HEK293 (cell line): ENCODE results near the gene CNGA2.

Experiments
- CTCF ChIA-PET: fragments of 350-600 bp; formaldehyde crosslinking; extraction: SDS; loops from one replicate; lab custom pipeline; 2021; ENCODE audit warnings: antibody characterized with exemption; lab: Yijun Ruan, JAX
- POLR2A ChIA-PET: fragments of 300-600 bp; formaldehyde crosslinking; extraction: SDS; loops from one replicate; lab custom pipeline; 2020; ENCODE audit warnings: antibody characterized with exemption, inconsistent platforms; lab: Yijun Ruan, JAX
- H3K27ac ChIP-seq: fragments of 200-500 bp; sonication (Bioruptor generic); 2 replicates; pipeline ENCODE4 v1.5.1; 2014; ENCODE audit warnings: low read depth, low read length, control low read depth, inconsistent platforms; ENCODE audit errors: extremely low read depth
- H3K36me3 ChIP-seq, 2 experiments: fragments of 200-500 bp in 1 of 2; sonication (Bioruptor generic) in 1 of 2; 1 replicate in 1 of 2; 2 replicates in 1 of 2; pipeline ENCODE4 v1.5.1; 2014 to 2017; ENCODE audit warnings: inconsistent platforms in 2 of 2, low read length in 2 of 2; ENCODE audit not compliant: control insufficient read depth in 2 of 2, insufficient read depth in 1 of 2
- H3K4me1 ChIP-seq: fragments of 200-500 bp; sonication (Bioruptor generic); 2 replicates; pipeline ENCODE4 v1.5.1; 2014; ENCODE audit warnings: mild to moderate bottlenecking, low read length, inconsistent platforms; ENCODE audit not compliant: control insufficient read depth, insufficient read depth
- H3K4me3 ChIP-seq: 2 replicates; pipeline ENCODE4 v1.5.1; 2011; ENCODE audit warnings: low read depth, mild to moderate bottlenecking, control low read depth, low read length, moderate library complexity
- H3K9me3 ChIP-seq: fragments of 200-500 bp; sonication (Bioruptor generic); 2 replicates; pipeline ENCODE4 v1.5.1; 2014; ENCODE audit warnings: low read depth, low read length, inconsistent platforms; ENCODE audit not compliant: control insufficient read depth, insufficient read depth
- KLF10 ChIP-seq: fragments of 450-650 bp; IDR thresholded peaks from 2 replicates; pipeline ENCODE4 v1.5.1; 2018; ENCODE audit warnings: missing biosample characterization, mild to moderate bottlenecking, missing genetic modification characterization
- MEIS1 ChIP-seq: sonication (generic); formaldehyde crosslinking; IDR thresholded peaks from 2 replicates; pipeline ENCODE4 v1.8.1; 2022; ENCODE audit warnings: missing genetic modification reagents, mild to moderate bottlenecking, borderline replicate concordance
- PRDM6 ChIP-seq: fragments of 450-650 bp; formaldehyde crosslinking; IDR thresholded peaks from 2 replicates; pipeline ENCODE4 v1.5.1; 2017; ENCODE audit warnings: missing biosample characterization, missing genetic modification characterization
- SCRT2 ChIP-seq: fragments of 450-650 bp; formaldehyde crosslinking; IDR thresholded peaks from 2 replicates; pipeline ENCODE4 v1.5.1; 2016; ENCODE audit warnings: missing biosample characterization, missing genetic modification characterization
- SP2 ChIP-seq: fragments of 450-650 bp; formaldehyde crosslinking; IDR thresholded peaks from 2 replicates; pipeline ENCODE4 v1.5.1; 2016; ENCODE audit warnings: missing biosample characterization, missing genetic modification characterization
- ZIC2 ChIP-seq: fragments of 450-650 bp; formaldehyde crosslinking; IDR thresholded peaks from 2 replicates; pipeline ENCODE4 v1.5.1; 2016; ENCODE audit warnings: missing biosample characterization, missing genetic modification characterization
- ZNF132 ChIP-seq: fragments of 450-650 bp; formaldehyde crosslinking; IDR thresholded peaks from 2 replicates; pipeline ENCODE4 v1.5.1; 2017; ENCODE audit warnings: missing biosample characterization, missing genetic modification characterization, borderline replicate concordance
- ZNF155 ChIP-seq: fragments of 450-650 bp; formaldehyde crosslinking; IDR thresholded peaks from 2 replicates; pipeline ENCODE4 v1.5.1; 2016; ENCODE audit warnings: missing biosample characterization, missing genetic modification characterization
- ZNF16 ChIP-seq: fragments of 450-650 bp; formaldehyde crosslinking; IDR thresholded peaks from 2 replicates; pipeline ENCODE4 v1.5.1; 2016; ENCODE audit warnings: low read depth, missing biosample characterization, missing genetic modification characterization
- ZNF18 ChIP-seq: fragments of 450-650 bp; formaldehyde crosslinking; IDR thresholded peaks from 2 replicates; pipeline ENCODE4 v1.5.1; 2016; ENCODE audit warnings: missing biosample characterization, missing genetic modification characterization
- ZNF23 ChIP-seq: fragments of 450-650 bp; formaldehyde crosslinking; IDR thresholded peaks from 2 replicates; pipeline ENCODE4 v1.5.1; 2016; ENCODE audit warnings: missing biosample characterization, missing genetic modification characterization, borderline replicate concordance
- ZNF549 ChIP-seq: fragments of 450-650 bp; IDR thresholded peaks from 2 replicates; pipeline ENCODE4 v1.5.1; 2018; ENCODE audit warnings: missing biosample characterization, missing genetic modification characterization, mild to moderate bottlenecking, inconsistent platforms, moderate library complexity
- ZNF670 ChIP-seq: fragments of 450-650 bp; formaldehyde crosslinking; IDR thresholded peaks from 2 replicates; pipeline ENCODE4 v1.5.1; 2016; ENCODE audit warnings: missing biosample characterization, missing genetic modification characterization, low read depth
- ZNF704 ChIP-seq: fragments of 450-650 bp; formaldehyde crosslinking; IDR thresholded peaks from 2 replicates; pipeline ENCODE4 v1.5.1; 2016; ENCODE audit warnings: missing biosample characterization, missing genetic modification characterization
- ZNF830 ChIP-seq: fragments of 450-650 bp; IDR thresholded peaks from 2 replicates; pipeline ENCODE4 v1.5.0; 2018; ENCODE audit warnings: missing biosample characterization, missing genetic modification characterization, low read depth, mild to moderate bottlenecking, moderate library complexity
- ZNF843 ChIP-seq: fragments of 450-650 bp; formaldehyde crosslinking; IDR thresholded peaks from 2 replicates; pipeline ENCODE4 v1.5.1; 2016; ENCODE audit warnings: missing biosample characterization, missing genetic modification characterization
- ZSCAN30 ChIP-seq: fragments of 450-650 bp; IDR thresholded peaks from 2 replicates; pipeline ENCODE4 v1.5.1; 2018; ENCODE audit warnings: missing biosample characterization, mild to moderate bottlenecking, missing genetic modification characterization, moderate library complexity
- TF ChIP-seq, protein P1 (sequence below): fragments of 450-650 bp; formaldehyde crosslinking; IDR thresholded peaks from 2 replicates; pipeline ENCODE4 v1.5.1; 2016; ENCODE audit warnings: missing biosample characterization, missing genetic modification characterization
- TF ChIP-seq, protein P2 (sequence below): IDR thresholded peaks from 2 replicates; pipeline ENCODE4 v1.6.1; 2011; ENCODE audit warnings: mild to moderate bottlenecking, low read depth, low read length, borderline replicate concordance

Gene CNGA2

GRCh38 chrX:151790481-151791160 is 56.1 kb downstream of the CNGA2 start:
- TF ChIP-seq, protein P1, sequence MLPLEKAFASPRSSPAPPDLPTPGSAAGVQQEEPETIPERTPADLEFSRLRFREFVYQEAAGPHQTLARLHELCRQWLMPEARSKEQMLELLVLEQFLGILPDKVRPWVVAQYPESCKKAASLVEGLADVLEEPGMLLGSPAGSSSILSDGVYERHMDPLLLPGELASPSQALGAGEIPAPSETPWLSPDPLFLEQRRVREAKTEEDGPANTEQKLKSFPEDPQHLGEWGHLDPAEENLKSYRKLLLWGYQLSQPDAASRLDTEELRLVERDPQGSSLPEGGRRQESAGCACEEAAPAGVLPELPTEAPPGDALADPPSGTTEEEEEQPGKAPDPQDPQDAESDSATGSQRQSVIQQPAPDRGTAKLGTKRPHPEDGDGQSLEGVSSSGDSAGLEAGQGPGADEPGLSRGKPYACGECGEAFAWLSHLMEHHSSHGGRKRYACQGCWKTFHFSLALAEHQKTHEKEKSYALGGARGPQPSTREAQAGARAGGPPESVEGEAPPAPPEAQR (tag by site-specific recombination): no peak
- TF ChIP-seq ZNF23 (tag by site-specific recombination) (no peak), ZNF16 (tag by site-specific recombination) (no peak), KLF10 (no peak), SCRT2 (tag by site-specific recombination) (no peak), ZNF549 (tag by site-specific recombination) (no peak)
- Histone ChIP-seq H3K9me3 (no peaks in the 10 kb centered on the region), H3K27ac (no peak overlapping the region), H3K4me3 (no peak overlapping the region), H3K36me3 (no peaks in the 10 kb centered on the region), H3K4me1 (no peaks in the 10 kb centered on the region)
- POLR2A ChIA-PET: no interaction called here
- CTCF ChIA-PET: interaction anchor here (0.6 to 1.2 kb wide), 5 partner anchors 16 to 1012 kb away, joined by 3 to 4 read pairs (median 3); no protein-coding TSS in a partner anchor

DNA sequence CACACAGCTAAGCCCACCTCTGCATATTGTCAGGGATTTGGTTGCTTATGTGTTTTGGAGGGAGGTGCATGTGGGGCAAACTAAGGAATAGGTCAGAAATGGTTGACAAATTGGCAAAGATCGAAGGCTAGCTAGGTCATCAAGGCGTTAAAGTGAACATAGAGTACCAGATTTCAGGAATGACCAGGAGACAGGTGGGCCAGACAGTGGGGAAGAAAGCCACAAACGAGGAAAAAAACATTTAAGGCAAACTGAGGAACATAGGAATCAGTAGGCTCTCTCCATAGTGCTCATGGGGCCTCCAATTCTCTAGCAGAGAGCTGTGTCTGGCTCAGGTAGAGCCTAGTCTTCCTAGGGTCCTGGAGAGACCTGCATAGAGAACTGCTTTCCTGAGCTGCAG is 57.4 kb downstream of the CNGA2 start:
- Histone ChIP-seq H3K9me3 (no peaks in the 10 kb centered on the region), H3K36me3 (no peaks in the 10 kb centered on the region), H3K4me1 (no peaks in the 10 kb centered on the region), H3K27ac (no peak overlapping the region), H3K4me3 (no peak overlapping the region)
- POLR2A ChIA-PET: no interaction called here
- TF ChIP-seq SP2 (tag by site-specific recombination) (no peak), ZNF670 (tag by site-specific recombination) (no peak)
- TF ChIP-seq, protein P2, sequence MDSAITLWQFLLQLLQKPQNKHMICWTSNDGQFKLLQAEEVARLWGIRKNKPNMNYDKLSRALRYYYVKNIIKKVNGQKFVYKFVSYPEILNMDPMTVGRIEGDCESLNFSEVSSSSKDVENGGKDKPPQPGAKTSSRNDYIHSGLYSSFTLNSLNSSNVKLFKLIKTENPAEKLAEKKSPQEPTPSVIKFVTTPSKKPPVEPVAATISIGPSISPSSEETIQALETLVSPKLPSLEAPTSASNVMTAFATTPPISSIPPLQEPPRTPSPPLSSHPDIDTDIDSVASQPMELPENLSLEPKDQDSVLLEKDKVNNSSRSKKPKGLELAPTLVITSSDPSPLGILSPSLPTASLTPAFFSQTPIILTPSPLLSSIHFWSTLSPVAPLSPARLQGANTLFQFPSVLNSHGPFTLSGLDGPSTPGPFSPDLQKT: no peak
- CTCF ChIA-PET: interaction anchor here (1.1 to 1.2 kb wide), 2 partner anchors 37 to 183 kb away, joined by 3 read pairs; no protein-coding TSS in a partner anchor

DNA sequence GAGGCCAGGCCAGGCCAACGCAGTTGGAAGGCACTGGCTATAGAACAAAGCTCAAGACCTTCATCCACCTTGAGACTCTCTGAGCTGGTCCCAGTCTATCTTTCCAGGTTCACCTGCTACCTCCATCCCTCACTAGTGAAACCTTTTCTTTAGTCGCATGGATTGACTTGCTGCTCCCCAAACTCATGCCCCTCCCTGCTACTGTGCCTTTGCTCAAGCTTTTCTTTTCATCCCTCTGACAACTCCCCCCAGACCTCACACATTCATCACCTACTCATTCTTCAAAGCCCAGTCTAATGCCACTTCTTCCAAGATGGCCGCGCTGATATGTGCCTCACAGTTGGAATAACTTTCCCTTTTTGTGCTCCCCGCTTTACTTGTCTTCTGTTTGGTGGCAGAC is 58.0 kb downstream of the CNGA2 start:
- ChIA-PET POLR2A (no interaction called here), CTCF (interaction anchor here (0.6 to 1.1 kb wide), 2 partner anchors 9 to 183 kb away, joined by 3 read pairs; no protein-coding TSS in a partner anchor)
- H3K9me3 ChIP-seq: no peaks in the 10 kb centered on the region
- H3K4me1 ChIP-seq: no peaks in the 10 kb centered on the region
- H3K36me3 ChIP-seq: no peaks in the 10 kb centered on the region
- H3K4me3 ChIP-seq: no peak overlapping the region
- H3K27ac ChIP-seq: no peak overlapping the region
- TF ChIP-seq ZNF830 (tag by site-specific recombination): no peak
- no peak for TF ChIP-seq PRDM6 (tag by site-specific recombination)
- TF ChIP-seq ZNF132 (tag by site-specific recombination): no peak
- no peak for TF ChIP-seq ZNF843
- no peak for TF ChIP-seq ZSCAN30 (tag by site-specific recombination)
- TF ChIP-seq ZNF18 (tag by site-specific recombination): no peak
- no peak for TF ChIP-seq MEIS1 (CRISPR knock-in tag)
- no peak for TF ChIP-seq ZIC2 (tag by site-specific recombination)
- no peak for TF ChIP-seq ZNF155 (tag by site-specific recombination)
- TF ChIP-seq, protein P1 (tag by site-specific recombination): no peak
- TF ChIP-seq ZNF704 (tag by site-specific recombination): no peak
